IMR-90 (cell line): ENCODE data around the gene LRRC2. TPM values are rescaled to one million over a fixed set of nuclear protein-coding genes. Genes with fewer than 3 reads are reported as not detected.

ENCODE experiments used
- CEBPB ChIP-seq: IDR thresholded peaks from 2 replicates; pipeline ENCODE4 v1.6.1; 2012; ENCODE audit warnings: low read depth, low read length, improper control_type of control experiment
- ELK1 ChIP-seq: fragments of 150-350 bp; IDR thresholded peaks from 2 replicates; pipeline ENCODE4 v1.6.1; 2016; ENCODE audit warnings: low read depth, mild to moderate bottlenecking, low read length, moderate library complexity, borderline replicate concordance
- MAZ ChIP-seq: IDR thresholded peaks from 2 replicates; pipeline ENCODE4 v1.6.1; 2012; ENCODE audit warnings: low read depth, mild to moderate bottlenecking, low read length, improper control_type of control experiment, moderate library complexity, borderline replicate concordance
- NFE2L2 ChIP-seq: fragments of 150-350 bp; IDR thresholded peaks from 2 replicates; pipeline ENCODE4 v1.6.1; 2016; ENCODE audit warnings: low read depth, mild to moderate bottlenecking, low read length
- polyA plus RNA-seq, 3 experiments: library from polyadenylated mRNA; depleted of rRNA; stranded (reverse); fragments of >200 nt; gene quantifications; 2 replicates each; pipeline ENCODE4 v1.2.3, GENCODE V29; 2012; ENCODE audit warnings: low replicate concordance in 1 of 3
- total RNA-seq: library from RNA; depleted of rRNA; stranded (reverse); fragments of >200 nt; gene quantifications from 2 replicates; pipeline ENCODE4 v1.2.3, GENCODE V29; 2012

LRRC2 gene
- total and polyA plus RNA-seq, 2 of the 4 experiments (the other 2 are of a cell fraction) = 2.9 to 4.1 TPM

GRCh38 chr3:46566040-46566641, at the start of gene LRRC2 (continued):
- TF ChIP-seq MAZ = peak; percentile 27; the same call in 1 of the 2 replicates
- TF ChIP-seq ELK1 = no peak
- TF ChIP-seq NFE2L2 = no peak
- TF ChIP-seq CEBPB = no peak
